ENCODE measurements around the gene SETD9. TPM values are rescaled to one million over a fixed set of nuclear protein-coding genes. Genes with fewer than 3 reads are reported as not detected.

SETD9 gene
- total RNA-seq, 1 donor from 2014 or later, result 16.3 TPM

DNA sequence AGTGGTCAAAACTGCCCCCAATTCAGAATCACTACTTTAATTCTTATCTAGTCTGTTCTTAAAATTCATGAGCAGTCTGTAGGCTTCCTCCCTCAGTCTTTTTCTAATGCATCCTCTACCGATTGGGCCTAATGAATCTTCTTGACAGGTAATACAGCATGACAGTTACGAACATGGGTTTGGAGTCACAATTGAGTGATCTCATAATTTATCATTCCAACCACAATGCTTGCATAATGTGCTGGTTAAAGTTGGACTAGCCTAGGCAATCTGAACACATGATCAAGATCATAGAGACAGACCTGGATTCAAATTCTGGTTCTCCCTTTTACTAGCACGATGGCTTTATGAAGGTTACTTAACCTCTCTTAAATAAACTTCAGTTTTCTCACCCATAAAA lies 33.1 kb upstream of the SETD9 start:
- H3K4me1 ChIP-seq, result peaks cover 4% of the 10 kb centered on the region
- no peak overlapping the region for H3K27ac ChIP-seq (replicated peaks)
- H3K27me3 ChIP-seq (ENCODE audit: low read depth), result no peaks in the 10 kb centered on the region
- H3K9me3 ChIP-seq (replicated peaks), result no peaks in the 10 kb centered on the region
- intact Hi-C loops (cut with micrococcal nuclease), result no loop called here
- TF ChIP-seq, protein P1, sequence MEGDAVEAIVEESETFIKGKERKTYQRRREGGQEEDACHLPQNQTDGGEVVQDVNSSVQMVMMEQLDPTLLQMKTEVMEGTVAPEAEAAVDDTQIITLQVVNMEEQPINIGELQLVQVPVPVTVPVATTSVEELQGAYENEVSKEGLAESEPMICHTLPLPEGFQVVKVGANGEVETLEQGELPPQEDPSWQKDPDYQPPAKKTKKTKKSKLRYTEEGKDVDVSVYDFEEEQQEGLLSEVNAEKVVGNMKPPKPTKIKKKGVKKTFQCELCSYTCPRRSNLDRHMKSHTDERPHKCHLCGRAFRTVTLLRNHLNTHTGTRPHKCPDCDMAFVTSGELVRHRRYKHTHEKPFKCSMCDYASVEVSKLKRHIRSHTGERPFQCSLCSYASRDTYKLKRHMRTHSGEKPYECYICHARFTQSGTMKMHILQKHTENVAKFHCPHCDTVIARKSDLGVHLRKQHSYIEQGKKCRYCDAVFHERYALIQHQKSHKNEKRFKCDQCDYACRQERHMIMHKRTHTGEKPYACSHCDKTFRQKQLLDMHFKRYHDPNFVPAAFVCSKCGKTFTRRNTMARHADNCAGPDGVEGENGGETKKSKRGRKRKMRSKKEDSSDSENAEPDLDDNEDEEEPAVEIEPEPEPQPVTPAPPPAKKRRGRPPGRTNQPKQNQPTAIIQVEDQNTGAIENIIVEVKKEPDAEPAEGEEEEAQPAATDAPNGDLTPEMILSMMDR (IDR thresholded peaks at IDR 0.05; ENCODE audit: borderline replicate concordance), result no peak
- no peak for DNase-seq
- H3K4me3 ChIP-seq, result no peak overlapping the region
- H3K36me3 ChIP-seq, result peaks cover 92% of the 10 kb centered on the region

DNA sequence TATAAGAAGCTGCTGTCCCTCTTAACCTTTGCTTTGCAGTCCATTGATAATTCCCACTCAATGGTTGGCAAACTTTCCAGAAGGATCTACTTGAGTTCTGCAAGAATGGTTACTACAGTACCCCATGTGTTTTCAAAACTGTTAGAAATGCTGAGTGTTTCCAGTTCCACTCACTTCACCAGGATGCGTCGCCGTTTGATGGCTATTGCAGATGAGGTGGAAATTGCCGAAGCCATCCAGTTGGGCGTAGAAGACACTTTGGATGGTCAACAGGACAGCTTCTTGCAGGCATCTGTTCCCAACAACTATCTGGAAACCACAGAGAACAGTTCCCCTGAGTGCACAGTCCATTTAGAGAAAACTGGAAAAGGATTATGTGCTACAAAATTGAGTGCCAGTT lies 27.8 kb upstream of the SETD9 start:
- TF ChIP-seq, protein P1 (IDR thresholded peaks at IDR 0.05; ENCODE audit: borderline replicate concordance), result no peak
- Histone ChIP-seq H3K4me1 (no peaks in the 10 kb centered on the region), H3K4me3 (no peak overlapping the region), H3K27ac (replicated peaks) (no peak overlapping the region), H3K9me3 (replicated peaks) (no peaks in the 10 kb centered on the region), H3K27me3 (ENCODE audit: low read depth) (no peaks in the 10 kb centered on the region), H3K36me3 (peaks cover 92% of the 10 kb centered on the region)
- intact Hi-C loops (cut with micrococcal nuclease), result no loop called here
- no peak for DNase-seq

DNA sequence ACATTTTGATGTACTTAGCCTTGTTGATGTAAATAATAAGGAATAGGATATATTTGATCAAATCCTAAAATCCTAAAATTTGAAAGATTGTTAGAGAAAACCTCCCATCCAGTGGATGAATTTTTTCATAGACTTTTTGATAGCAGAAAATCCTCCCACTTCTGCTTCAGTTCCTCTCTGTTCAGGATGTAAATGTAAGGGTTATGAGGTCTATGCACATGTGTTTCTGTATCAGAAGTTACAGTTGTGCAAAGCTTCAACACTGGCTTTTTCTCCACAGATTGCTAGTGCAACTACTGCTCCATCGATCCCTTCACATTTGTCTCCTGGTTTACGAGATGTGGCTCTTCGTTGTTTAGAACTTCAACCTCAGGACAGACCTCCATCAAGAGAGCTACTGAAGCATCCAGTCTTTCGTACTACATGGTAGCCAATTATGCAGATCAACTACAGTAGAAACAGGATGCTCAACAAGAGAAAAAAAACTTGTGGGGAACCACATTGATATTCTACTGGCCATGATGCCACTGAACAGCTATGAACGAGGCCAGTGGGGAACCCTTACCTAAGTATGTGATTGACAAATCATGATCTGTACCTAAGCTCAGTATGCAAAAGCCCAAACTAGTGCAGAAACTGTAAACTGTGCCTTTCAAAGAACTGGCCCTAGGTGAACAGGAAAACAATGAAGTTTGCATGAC lies 16.0 kb upstream of the SETD9 start:
- Histone ChIP-seq H3K27me3 (ENCODE audit: low read depth) (no peaks in the 10 kb centered on the region), H3K36me3 (peaks cover 53% of the 10 kb centered on the region), H3K9me3 (replicated peaks) (no peaks in the 10 kb centered on the region), H3K4me3 (no peak overlapping the region), H3K4me1 (no peaks in the 10 kb centered on the region), H3K27ac (replicated peaks) (no peak overlapping the region)
- DNase-seq, result no peak
- TF ChIP-seq, protein P1 (IDR thresholded peaks at IDR 0.05; ENCODE audit: borderline replicate concordance), result no peak
- intact Hi-C loops (cut with micrococcal nuclease), result no loop called here

DNA sequence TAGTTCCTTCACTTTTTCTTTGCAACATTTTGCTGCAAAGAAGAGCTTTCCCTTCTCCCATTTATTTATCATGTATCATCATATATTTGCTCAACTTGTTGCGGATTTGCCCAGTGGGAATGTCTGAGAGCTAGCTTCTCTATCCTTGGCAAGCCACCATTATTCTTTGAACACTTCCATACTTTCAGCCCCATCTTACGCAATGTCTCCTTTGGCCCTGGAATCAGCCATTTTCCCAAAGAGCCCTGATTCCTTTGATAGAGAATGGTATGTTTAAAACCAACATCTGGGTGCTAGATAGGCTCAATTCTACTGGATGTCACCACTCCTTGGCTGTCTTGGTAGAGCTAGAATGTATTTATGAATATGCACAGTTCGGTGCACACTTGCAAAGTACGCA lies 12.6 kb upstream of the SETD9 start:
- no peak overlapping the region for H3K4me3 ChIP-seq
- no peak for DNase-seq
- H3K36me3 ChIP-seq, result peaks cover 24% of the 10 kb centered on the region
- H3K9me3 ChIP-seq (replicated peaks), result no peaks in the 10 kb centered on the region
- no peaks in the 10 kb centered on the region for H3K27me3 ChIP-seq (ENCODE audit: low read depth)
- TF ChIP-seq, protein P1 (IDR thresholded peaks at IDR 0.05; ENCODE audit: borderline replicate concordance), result no peak
- no peak overlapping the region for H3K27ac ChIP-seq (replicated peaks)
- H3K4me1 ChIP-seq, result no peaks in the 10 kb centered on the region
- intact Hi-C loops (cut with micrococcal nuclease), result no loop called here

DNA sequence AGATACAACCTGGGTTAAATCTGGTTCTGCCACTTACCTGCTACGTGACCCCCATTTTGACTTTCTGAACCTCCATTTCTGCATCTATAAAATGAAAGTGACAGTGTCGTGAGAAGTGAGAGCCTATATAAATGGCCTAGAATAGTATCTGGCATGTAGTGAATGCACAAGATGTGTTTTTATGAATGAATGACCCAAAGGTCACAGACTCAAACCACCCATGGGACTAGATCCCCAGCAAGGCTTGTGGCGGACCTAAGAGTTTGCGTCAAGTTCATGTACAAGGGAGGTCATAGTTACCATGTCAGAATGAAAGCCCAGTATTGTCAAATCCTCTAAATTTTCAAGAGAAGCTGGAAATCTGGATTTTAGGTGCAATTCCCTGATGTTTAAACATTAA lies 11.2 kb upstream of the SETD9 start:
- DNase-seq, result no peak
- Histone ChIP-seq H3K9me3 (replicated peaks) (no peaks in the 10 kb centered on the region), H3K27ac (replicated peaks) (no peak overlapping the region), H3K27me3 (ENCODE audit: low read depth) (no peaks in the 10 kb centered on the region), H3K4me1 (no peaks in the 10 kb centered on the region), H3K4me3 (no peak overlapping the region), H3K36me3 (peaks cover 18% of the 10 kb centered on the region)
- intact Hi-C loops (cut with micrococcal nuclease), result no loop called here
- TF ChIP-seq, protein P1 (IDR thresholded peaks at IDR 0.05; ENCODE audit: borderline replicate concordance), result no peak

Data from left ventricle myocardium inferior (tissue), 1 donor.